ENCODE measurements around the gene NOC2L. TPM values are rescaled to one million over a fixed set of nuclear protein-coding genes. Genes with fewer than 3 reads are reported as not detected.

The NOC2L gene
- total and polyA plus RNA-seq, 8 donors, result 44.9 to 76.8 (median 55.2) TPM

DNA sequence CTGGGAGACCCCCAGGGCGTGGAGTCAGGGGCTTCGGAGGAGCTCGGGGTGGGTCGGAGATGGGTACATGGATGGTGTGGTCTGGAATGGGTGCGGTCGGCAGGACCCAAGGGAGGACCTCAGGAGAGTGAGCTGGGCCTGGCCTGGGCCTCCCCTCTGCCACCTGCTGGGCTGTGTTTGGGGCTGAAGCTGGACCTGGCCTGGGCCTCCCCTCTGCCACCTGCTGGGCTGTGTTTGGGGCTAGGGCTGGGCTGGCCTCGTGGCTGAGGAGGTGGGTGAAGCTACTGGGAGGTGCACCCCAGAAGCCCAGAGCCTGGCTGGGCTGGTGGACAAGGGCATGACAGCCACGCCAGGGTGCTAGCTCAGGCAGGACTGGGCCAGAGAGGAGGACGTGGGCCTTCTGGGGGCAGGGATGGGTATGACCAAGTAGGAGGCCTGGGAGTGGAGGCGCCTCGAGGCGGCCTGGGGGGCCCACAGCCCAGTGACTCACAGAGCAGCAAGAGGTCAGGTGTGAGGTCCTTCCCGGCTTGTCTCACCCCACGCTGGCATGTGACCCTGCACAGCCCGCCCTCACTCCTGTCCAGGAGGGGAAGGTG lies 20.9 kb downstream of the NOC2L start:
- Histone ChIP-seq H3K4me3 (no peak overlapping the region), H3K27ac (no peak overlapping the region), H3K9me3 (no peaks in the 10 kb centered on the region), H3K4me1 (peaks cover 22 to 37% of the 10 kb centered on the region in 2 donors), H3K27me3 (peaks cover 43 to 93% of the 10 kb centered on the region in 2 donors), H3K36me3 (no peaks in the 10 kb centered on the region)
- intact Hi-C loops (cut with DNase I), result no loop called here
- TF ChIP-seq, protein P1, sequence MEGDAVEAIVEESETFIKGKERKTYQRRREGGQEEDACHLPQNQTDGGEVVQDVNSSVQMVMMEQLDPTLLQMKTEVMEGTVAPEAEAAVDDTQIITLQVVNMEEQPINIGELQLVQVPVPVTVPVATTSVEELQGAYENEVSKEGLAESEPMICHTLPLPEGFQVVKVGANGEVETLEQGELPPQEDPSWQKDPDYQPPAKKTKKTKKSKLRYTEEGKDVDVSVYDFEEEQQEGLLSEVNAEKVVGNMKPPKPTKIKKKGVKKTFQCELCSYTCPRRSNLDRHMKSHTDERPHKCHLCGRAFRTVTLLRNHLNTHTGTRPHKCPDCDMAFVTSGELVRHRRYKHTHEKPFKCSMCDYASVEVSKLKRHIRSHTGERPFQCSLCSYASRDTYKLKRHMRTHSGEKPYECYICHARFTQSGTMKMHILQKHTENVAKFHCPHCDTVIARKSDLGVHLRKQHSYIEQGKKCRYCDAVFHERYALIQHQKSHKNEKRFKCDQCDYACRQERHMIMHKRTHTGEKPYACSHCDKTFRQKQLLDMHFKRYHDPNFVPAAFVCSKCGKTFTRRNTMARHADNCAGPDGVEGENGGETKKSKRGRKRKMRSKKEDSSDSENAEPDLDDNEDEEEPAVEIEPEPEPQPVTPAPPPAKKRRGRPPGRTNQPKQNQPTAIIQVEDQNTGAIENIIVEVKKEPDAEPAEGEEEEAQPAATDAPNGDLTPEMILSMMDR (IDR thresholded peaks at IDR 0.05), result peak in 1 of 2 donors; percentile 14
- ATAC-seq (peak; percentile 39), DNase-seq (no peak)

DNA sequence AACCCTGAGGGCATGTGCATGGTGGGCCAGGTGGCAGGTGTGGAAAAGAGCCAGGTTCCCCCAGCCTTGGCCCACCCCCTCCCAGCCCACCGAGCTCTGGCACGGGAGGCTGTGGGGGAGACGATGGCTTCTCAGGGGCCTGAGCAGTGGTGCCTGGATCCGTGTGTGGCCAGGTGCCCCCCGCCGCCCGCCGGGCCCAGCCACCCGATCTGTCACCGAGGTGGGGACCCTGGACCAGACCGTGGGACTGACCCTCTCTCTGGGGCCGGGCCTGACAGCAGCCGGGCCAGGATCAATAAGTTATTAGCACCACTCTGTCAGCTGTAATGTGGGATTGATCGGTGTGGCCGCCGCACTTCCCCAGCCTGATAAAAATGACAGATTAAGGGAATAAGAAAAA lies 21.5 kb downstream of the NOC2L start:
- no peak for DNase-seq
- no peak overlapping the region for H3K27ac ChIP-seq

DNA sequence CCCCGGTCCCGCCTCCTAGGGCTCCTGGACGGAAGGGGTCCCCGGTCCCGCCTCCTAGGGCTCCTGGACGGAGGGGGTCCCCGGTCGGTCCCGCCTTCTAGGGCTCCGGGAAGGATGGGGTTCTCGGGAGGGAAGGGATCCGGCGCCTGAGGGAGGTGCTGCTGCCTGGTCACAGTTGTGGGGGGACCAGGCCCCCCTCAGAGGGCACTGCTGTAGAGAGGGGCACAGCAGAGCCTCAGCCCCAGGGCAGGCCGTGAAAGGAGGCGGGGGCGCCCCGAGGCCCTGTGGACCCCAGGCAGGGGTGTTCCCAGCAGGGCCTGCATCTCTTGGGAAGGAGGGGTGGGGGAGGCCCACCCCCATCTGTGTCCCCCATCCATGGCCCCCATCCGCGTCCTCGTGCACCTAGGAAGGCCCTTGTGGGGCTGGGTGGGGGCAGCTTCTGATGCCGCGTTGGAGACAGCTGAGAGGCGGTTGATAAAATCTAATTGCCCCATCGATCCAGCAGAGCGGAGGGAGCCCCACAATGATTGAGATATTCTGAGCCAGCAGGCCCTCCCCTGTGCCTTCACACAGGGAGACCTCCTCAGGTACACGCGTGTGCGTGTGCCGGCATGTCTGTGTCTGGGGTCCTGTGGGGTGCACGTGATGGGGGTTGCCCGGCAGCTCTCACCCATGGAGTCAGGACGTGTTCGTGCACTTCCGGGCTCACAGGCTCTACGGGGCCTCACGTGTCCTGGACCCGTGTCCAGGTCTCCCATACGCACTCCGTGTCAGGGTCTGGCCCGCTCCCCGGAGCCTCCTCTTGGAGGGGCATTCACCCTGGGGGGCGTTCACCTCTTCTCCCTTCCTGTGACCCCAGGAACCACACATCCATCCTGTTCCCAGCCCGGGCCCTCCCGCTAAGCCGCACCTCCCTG lies 22.4 kb downstream of the NOC2L start:
- no peak for DNase-seq
- TF ChIP-seq, protein P1 (IDR thresholded peaks at IDR 0.05), result no peak
- Histone ChIP-seq H3K36me3 (no peaks in the 10 kb centered on the region), H3K4me1 (peaks cover 22% of the 10 kb centered on the region in 2 donors), H3K4me3 (no peak overlapping the region), H3K27me3 (peaks cover 29 to 93% of the 10 kb centered on the region in 2 donors), H3K27ac (no peak overlapping the region), H3K9me3 (no peaks in the 10 kb centered on the region)
- ATAC-seq, result no peak
- intact Hi-C loops (cut with DNase I), result no loop called here

More for the DNA sequence above, 21.5 kb downstream of the NOC2L start:
- ATAC-seq, result no peak
- peaks cover 22 to 31% of the 10 kb centered on the region in 2 donors for H3K4me1 ChIP-seq
- TF ChIP-seq, protein P1 (IDR thresholded peaks at IDR 0.05), result no peak
- H3K36me3 ChIP-seq, result no peaks in the 10 kb centered on the region
- H3K4me3 ChIP-seq, result no peak overlapping the region
- H3K27me3 ChIP-seq, result peaks cover 36 to 93% of the 10 kb centered on the region in 2 donors
- no peaks in the 10 kb centered on the region for H3K9me3 ChIP-seq
- intact Hi-C loops (cut with DNase I), result no loop called here

DNA sequence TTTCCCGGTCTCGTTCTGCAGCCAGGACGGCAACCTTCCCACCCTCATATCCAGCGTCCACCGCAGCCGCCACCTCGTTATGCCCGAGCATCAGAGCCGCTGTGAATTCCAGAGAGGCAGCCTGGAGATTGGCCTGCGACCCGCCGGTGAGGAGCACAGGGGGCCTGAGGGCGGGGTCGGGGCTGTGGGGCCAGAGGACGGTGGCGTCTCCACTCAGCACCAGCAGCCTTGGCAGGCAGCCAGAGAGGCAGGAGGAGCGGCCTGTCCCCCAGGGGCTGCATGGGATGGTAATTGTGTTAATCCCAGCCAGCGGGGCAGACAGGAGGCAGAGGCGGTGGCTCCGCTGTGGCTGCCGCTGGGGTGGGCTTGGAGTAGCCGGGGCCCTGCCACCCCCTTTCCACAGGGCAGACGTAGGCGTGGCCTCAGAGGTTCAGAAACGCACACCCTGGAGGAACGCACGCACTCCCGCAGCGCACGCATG lies 23.3 kb downstream of the NOC2L start:
- Histone ChIP-seq H3K4me3 (no peak overlapping the region), H3K4me1 (peaks cover 13 to 16% of the 10 kb centered on the region in 2 donors), H3K27ac (no peak overlapping the region), H3K36me3 (no peaks in the 10 kb centered on the region), H3K27me3 (peaks cover 20 to 93% of the 10 kb centered on the region in 2 donors), H3K9me3 (no peaks in the 10 kb centered on the region)
- intact Hi-C loops (cut with DNase I), result no loop called here
- no peak for ATAC-seq
- TF ChIP-seq, protein P1 (IDR thresholded peaks at IDR 0.05), result no peak
- no peak for DNase-seq
